ENCODE measurements around the gene BTBD2. TPM values are rescaled to one million over a fixed set of nuclear protein-coding genes. Genes with fewer than 3 reads are reported as not detected.

BTBD2 gene
- total RNA-seq, 1 donor from 2014 or later = 48.8 TPM

DNA sequence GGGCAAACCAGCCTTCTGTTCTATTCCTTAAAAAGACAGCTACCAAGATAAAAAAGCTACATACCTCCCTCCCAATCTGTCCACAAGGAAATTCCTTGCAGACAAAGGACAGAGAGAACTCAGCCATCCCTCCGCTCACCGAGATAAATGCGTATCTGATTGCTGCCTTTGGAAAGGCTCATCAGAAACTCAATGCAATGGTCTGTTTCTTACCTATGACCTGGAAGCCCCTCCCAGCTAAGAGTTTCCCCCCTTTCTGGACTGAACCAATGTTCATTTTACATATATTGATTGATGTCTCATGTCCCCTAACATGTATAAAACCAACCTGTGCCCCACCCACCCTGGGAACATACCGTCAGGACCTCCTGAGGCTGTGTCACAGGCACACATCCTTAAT lies 11.6 kb downstream of the BTBD2 start:
- Histone ChIP-seq H3K27me3 (no peaks in the 10 kb centered on the region), H3K9me3 (ENCODE audit: low read depth) (no peaks in the 10 kb centered on the region), H3K27ac (no peak overlapping the region), H4K20me1 (ENCODE audit: low read depth) (peaks cover 75% of the 10 kb centered on the region), H3K36me3 (no peaks in the 10 kb centered on the region), H2AFZ (replicated peaks) (no peak overlapping the region), H3F3A (ENCODE audit: low read depth) (peaks cover 16% of the 10 kb centered on the region), H3K79me2 (ENCODE audit: low read depth) (peaks cover 49% of the 10 kb centered on the region), H3K4me1 (no peaks in the 10 kb centered on the region), H3K4me2 (no peak overlapping the region), H3K9ac (no peak overlapping the region), H3K4me3 (no peak overlapping the region)
- TF ChIP-seq EZH2 (IDR thresholded peaks at IDR 0.05) = no peak
- TF ChIP-seq EZH2phosphoT487 (IDR thresholded peaks at IDR 0.05) = no peak
- TF ChIP-seq, protein P1, sequence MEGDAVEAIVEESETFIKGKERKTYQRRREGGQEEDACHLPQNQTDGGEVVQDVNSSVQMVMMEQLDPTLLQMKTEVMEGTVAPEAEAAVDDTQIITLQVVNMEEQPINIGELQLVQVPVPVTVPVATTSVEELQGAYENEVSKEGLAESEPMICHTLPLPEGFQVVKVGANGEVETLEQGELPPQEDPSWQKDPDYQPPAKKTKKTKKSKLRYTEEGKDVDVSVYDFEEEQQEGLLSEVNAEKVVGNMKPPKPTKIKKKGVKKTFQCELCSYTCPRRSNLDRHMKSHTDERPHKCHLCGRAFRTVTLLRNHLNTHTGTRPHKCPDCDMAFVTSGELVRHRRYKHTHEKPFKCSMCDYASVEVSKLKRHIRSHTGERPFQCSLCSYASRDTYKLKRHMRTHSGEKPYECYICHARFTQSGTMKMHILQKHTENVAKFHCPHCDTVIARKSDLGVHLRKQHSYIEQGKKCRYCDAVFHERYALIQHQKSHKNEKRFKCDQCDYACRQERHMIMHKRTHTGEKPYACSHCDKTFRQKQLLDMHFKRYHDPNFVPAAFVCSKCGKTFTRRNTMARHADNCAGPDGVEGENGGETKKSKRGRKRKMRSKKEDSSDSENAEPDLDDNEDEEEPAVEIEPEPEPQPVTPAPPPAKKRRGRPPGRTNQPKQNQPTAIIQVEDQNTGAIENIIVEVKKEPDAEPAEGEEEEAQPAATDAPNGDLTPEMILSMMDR (IDR thresholded peaks at IDR 0.05) = no peak
- Mint-ChIP-seq H3K4me1 (peaks cover 2% of the 10 kb centered on the region), H3K27me3 (ENCODE audit: insufficient read depth, low read depth) (peaks cover 5% of the 10 kb centered on the region), H3K9me3 (no peaks in the 10 kb centered on the region), H3K36me3 (peaks cover 20% of the 10 kb centered on the region), H3K4me3 (peak overlapping the region; percentile 16), H3K27ac (no peak overlapping the region)
- DNase-seq (ENCODE audit: low spot score) = peak; percentile 26

DNA sequence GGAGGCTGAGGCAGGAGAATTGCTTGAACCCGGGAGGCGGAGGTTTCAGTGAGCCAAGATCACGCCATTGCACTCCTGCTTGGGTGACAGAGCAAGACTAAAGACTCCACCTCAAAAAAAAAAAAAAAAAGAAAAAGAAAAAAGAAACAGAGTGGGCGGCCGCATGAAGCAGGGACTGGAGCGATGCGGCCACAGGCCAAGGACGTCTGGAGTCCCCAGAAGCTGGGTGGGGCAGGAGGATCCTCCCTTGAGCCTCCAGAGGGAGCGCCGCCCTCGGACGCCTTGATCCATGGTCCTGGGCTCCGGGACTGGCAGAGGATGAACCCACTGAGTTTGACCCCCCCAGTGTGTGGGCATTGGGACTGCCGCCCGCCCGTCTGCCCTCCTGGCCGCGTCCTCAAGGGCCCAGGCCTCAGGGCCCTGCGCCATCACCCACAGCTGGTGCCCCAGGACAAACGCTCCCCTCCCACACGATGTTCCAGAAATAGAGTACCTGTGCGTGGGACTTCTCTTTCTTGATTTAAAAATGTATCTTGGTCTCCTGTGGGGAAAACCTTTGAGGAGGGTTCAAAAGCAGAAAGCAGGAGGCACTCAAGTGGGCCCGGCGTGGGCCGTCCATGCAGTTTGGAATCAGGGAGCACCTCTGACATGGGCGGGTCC lies 15.5 kb downstream of the BTBD2 start:
- Histone ChIP-seq H4K20me1 (ENCODE audit: low read depth) (peaks cover 38% of the 10 kb centered on the region), H2AFZ (replicated peaks) (no peak overlapping the region), H3K79me2 (ENCODE audit: low read depth) (peaks cover 22% of the 10 kb centered on the region), H3K4me1 (no peaks in the 10 kb centered on the region), H3K9ac (no peak overlapping the region), H3K36me3 (peaks cover 8% of the 10 kb centered on the region), H3F3A (ENCODE audit: low read depth) (peaks cover 13% of the 10 kb centered on the region), H3K27me3 (no peaks in the 10 kb centered on the region), H3K4me3 (no peak overlapping the region), H3K27ac (no peak overlapping the region), H3K9me3 (ENCODE audit: low read depth) (no peaks in the 10 kb centered on the region), H3K4me2 (no peak overlapping the region)
- TF ChIP-seq, protein P1 (IDR thresholded peaks at IDR 0.05) = no peak
- TF ChIP-seq EZH2phosphoT487 (IDR thresholded peaks at IDR 0.05) = no peak
- peaks cover 15% of the 10 kb centered on the region for H3K9me3 Mint-ChIP-seq
- DNase-seq (ENCODE audit: low spot score) = no peak
- no peak overlapping the region for H3K4me3 Mint-ChIP-seq
- no peaks in the 10 kb centered on the region for H3K4me1 Mint-ChIP-seq
- H3K27ac Mint-ChIP-seq = no peak overlapping the region
- peaks cover 30% of the 10 kb centered on the region for H3K36me3 Mint-ChIP-seq
- peaks cover 2% of the 10 kb centered on the region for H3K27me3 Mint-ChIP-seq (ENCODE audit: insufficient read depth, low read depth)

DNA sequence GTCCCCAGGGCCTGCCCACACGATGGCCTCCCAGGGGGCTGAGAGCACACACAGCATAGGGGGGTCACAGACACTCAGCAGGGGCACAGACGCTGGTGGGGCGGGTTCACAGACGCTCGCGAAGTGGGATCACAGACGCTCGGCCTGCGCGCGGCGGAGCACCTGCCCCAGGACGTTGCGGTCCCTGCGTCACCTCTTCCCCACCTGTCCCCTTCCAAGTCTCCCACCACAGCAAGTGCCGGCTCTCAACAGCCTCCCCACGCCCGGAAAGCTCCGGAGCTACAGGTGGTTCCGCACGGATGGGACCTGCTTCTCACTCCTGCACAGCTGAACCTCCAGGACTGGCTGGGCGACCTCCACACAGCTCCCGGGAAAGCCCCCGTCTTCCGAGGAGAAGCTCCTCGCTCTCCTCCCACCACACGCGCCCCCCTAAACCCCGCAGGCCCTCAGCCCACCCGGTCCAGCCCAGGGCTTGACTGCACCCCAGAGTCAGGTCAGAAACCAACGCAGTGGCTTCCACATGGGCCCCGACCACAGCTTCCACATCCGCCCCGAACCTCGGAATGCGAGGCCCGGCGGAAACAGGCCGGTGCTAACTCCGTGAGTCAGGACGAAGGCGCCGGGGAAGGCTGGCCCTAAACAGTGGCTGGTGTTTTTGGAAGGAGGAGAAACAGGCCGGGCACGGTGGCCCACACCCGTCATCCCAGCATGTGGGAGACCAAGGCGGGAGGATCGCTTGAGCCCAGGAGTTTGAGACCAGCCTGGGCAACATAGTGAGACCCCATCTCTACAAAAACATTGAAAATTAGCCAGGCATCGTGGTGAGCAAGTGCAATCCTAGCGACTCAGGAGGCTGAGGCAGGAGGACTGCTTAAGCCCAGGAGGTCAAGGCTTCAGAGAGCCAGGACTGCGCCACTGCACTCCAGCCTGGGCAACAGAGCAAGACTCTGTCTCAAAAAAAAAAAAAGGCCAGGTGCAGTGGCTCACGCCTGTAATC lies 16.5 kb downstream of the BTBD2 start:
- no peak for DNase-seq (ENCODE audit: low spot score)
- H3K4me1 Mint-ChIP-seq = no peaks in the 10 kb centered on the region

More for the DNA sequence above, 16.5 kb downstream of the BTBD2 start:
- Histone ChIP-seq H2AFZ (replicated peaks) (no peak overlapping the region), H3F3A (ENCODE audit: low read depth) (peaks cover 7% of the 10 kb centered on the region), H3K4me3 (no peak overlapping the region), H3K9ac (no peak overlapping the region), H3K4me1 (no peaks in the 10 kb centered on the region), H4K20me1 (ENCODE audit: low read depth) (peaks cover 33% of the 10 kb centered on the region), H3K36me3 (peaks cover 8% of the 10 kb centered on the region), H3K4me2 (no peak overlapping the region), H3K27ac (no peak overlapping the region), H3K79me2 (ENCODE audit: low read depth) (peaks cover 12% of the 10 kb centered on the region), H3K9me3 (ENCODE audit: low read depth) (no peaks in the 10 kb centered on the region), H3K27me3 (no peaks in the 10 kb centered on the region)
- peaks cover 15% of the 10 kb centered on the region for H3K9me3 Mint-ChIP-seq
- H3K36me3 Mint-ChIP-seq = peaks cover 31% of the 10 kb centered on the region
- TF ChIP-seq, protein P1 (IDR thresholded peaks at IDR 0.05) = no peak
- TF ChIP-seq EZH2 (IDR thresholded peaks at IDR 0.05) (no peak), EZH2phosphoT487 (IDR thresholded peaks at IDR 0.05) (no peak)
- H3K27me3 Mint-ChIP-seq (ENCODE audit: insufficient read depth, low read depth) = peaks cover 2% of the 10 kb centered on the region
- no peak overlapping the region for H3K27ac Mint-ChIP-seq
- H3K4me3 Mint-ChIP-seq = no peak overlapping the region
